Prostate gland (tissue), 2 donors: ENCODE data around the gene P2RY6.

Source experiments
- CTCF ChIP-seq, 4 experiments: fragments of 200-600 bp in 2 of 4; fragments of 450-650 bp in 2 of 4; sonication (generic) in 2 of 4; IDR thresholded peaks; 1 replicate in 3 of 4; 2 replicates in 1 of 4; pipeline ENCODE4 v1.5.1; 2016 to 2019; ENCODE audit warnings: antibody characterized with exemption in 4 of 4, mild to moderate bottlenecking in 2 of 4, moderate library complexity in 2 of 4
- POLR2A ChIP-seq: fragments of 450-650 bp; IDR thresholded peaks from one replicate; pipeline ENCODE4 v1.6.1; 2016; ENCODE audit warnings: antibody characterized with exemption, mild to moderate bottlenecking
- POLR2AphosphoS5 ChIP-seq: sonication (generic); formaldehyde crosslinking; IDR thresholded peaks from one replicate; pipeline ENCODE4 v1.6.1; 2017; ENCODE audit warnings: antibody characterized with exemption

- no peak for TF ChIP-seq POLR2AphosphoS5
- no peak for TF ChIP-seq POLR2A
- TF ChIP-seq CTCF (IDR thresholded peaks at IDR 0.05) = no peak
Measured at GRCh38 chr11:73298233-73298632, 26.1 kb downstream of the P2RY6 start.
